ENCODE data around the gene CARD19.

- TF ChIP-seq CTCF (IDR thresholded peaks at IDR 0.05; ENCODE audit: low read depth, low read length, poor library complexity, severe bottlenecking) (no peak), EZH2phosphoT487 (IDR thresholded peaks at IDR 0.05; ENCODE audit: borderline replicate concordance, low read length) (no peak)
Measured at GRCh38 chr9:93058355-93059010, 37.5 kb upstream of the CARD19 start, which contains the start of gene SUSD3.

Data from DOHH2 (cell line).